ENCODE results near the gene MTAP. TPM values are rescaled to one million over a fixed set of nuclear protein-coding genes. Genes with fewer than 3 reads are reported as not detected.

Gene MTAP
- total and polyA plus RNA-seq, 2 experiments from 2014 or later, result 29.8 to 44.8 TPM

DNA sequence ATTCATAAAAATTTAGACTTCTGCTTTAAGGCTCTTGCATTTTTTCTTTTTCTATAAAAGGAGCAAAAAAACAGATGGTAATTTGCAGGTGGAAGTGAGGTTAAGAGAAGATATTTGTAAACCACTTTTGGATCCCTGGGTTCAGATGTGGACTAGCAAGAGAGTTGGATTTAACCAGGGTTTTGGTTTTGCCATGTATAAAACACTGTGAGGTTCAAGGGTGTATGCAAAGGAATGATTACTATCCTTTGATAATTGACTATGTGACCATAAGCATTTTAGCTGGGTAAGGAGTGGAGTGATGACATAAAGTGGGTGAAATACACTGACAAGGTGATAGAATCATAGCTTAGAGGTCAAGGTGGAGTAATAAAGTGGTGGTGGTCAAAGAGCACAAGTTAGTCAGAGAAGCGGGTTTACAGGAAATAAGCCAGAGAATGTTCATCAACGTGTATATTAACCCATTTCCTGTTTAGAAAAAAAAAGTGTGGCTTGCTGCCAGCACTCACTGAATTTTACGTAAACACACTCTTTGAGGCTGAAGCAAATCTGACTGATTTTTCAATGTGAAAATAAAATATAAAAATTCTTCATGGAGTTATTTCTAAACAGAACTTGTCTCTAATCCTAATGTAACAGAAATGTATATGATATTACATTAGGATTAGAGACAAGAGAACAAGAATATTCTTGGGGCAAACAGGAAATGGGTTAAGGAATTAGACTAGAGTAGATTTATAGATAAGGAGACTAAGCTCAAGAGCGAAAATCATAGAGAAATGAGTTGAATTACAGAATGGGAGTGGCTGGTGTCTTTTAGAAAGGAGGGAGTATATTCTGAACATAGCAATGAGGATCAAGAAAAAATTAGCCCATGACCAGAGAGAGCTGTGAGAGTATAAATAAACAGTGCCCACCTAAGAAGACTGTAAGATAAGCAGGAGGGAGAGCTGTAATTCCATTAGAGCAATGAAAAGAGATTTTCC lies 117.2 kb downstream of the MTAP start:
- no peaks in the 10 kb centered on the region for H4K20me1 ChIP-seq (ENCODE audit: insufficient read depth)
- H3K27me3 ChIP-seq (replicated peaks; ENCODE audit: insufficient read depth), result no peaks in the 10 kb centered on the region
- H3K9ac ChIP-seq, result no peak overlapping the region
- in situ Hi-C loops (cut with MboI), result no loop called here
- H3F3A ChIP-seq (ENCODE audit: insufficient read depth), result peaks cover 14% of the 10 kb centered on the region
- H3K4me3 ChIP-seq, result no peak overlapping the region
- peaks cover 6% of the 10 kb centered on the region for H3K4me1 ChIP-seq (ENCODE audit: insufficient read depth)
- peak; percentile 56 for DNase-seq
- H3K27ac ChIP-seq, result no peak overlapping the region
- no peaks in the 10 kb centered on the region for H3K9me3 ChIP-seq (ENCODE audit: low read depth)
- no peaks in the 10 kb centered on the region for H3K36me3 ChIP-seq (ENCODE audit: low read depth)
- TF ChIP-seq EZH2phosphoT487 (IDR thresholded peaks at IDR 0.05; ENCODE audit: insufficient read depth, low read depth), result peak; percentile 73; the same call in 1 of the 2 replicates
- no peak for TF ChIP-seq EZH2 (IDR thresholded peaks at IDR 0.05; ENCODE audit: insufficient read depth, poor library complexity, severe bottlenecking)
- no peak overlapping the region for H2AFZ ChIP-seq
- no peaks in the 10 kb centered on the region for H3K9me2 ChIP-seq (ENCODE audit: insufficient read depth)
- 9 to 17% methylated on average over 4 of the region's 4 CpGs for WGBS, 2 experiments (ENCODE audit: low coverage in 1 of 2, low lambda C conversion rate in 2 of 2, missing lambda C conversion rate in 2 of 2)
- peak overlapping the region; percentile 1 for H3K4me2 ChIP-seq (ENCODE audit: unreplicated experiment)
- no peaks in the 10 kb centered on the region for H3K79me2 ChIP-seq (ENCODE audit: insufficient read depth)

GRCh38 chr9:21923694-21924093 lies 121.3 kb downstream of the MTAP start:
- H3K9ac ChIP-seq, result no peak overlapping the region
- WGBS, 2 experiments (ENCODE audit: low coverage in 1 of 2, low lambda C conversion rate in 2 of 2, missing lambda C conversion rate in 2 of 2), result 100% methylated on average over 1 of the region's 1 CpG
- H3K27me3 ChIP-seq (replicated peaks; ENCODE audit: insufficient read depth), result no peaks in the 10 kb centered on the region
- DNase-seq, result no peak
- H3K4me1 ChIP-seq (ENCODE audit: insufficient read depth), result peaks cover 6% of the 10 kb centered on the region
- H4K20me1 ChIP-seq (ENCODE audit: insufficient read depth), result no peaks in the 10 kb centered on the region
- peaks cover 9% of the 10 kb centered on the region for H3F3A ChIP-seq (ENCODE audit: insufficient read depth)
- H3K27ac ChIP-seq, result no peak overlapping the region
- H3K4me3 ChIP-seq, result no peak overlapping the region
- no peaks in the 10 kb centered on the region for H3K9me2 ChIP-seq (ENCODE audit: insufficient read depth)
- TF ChIP-seq EZH2phosphoT487 (IDR thresholded peaks at IDR 0.05; ENCODE audit: insufficient read depth, low read depth) (no peak), EZH2 (IDR thresholded peaks at IDR 0.05; ENCODE audit: insufficient read depth, poor library complexity, severe bottlenecking) (no peak)
- H3K79me2 ChIP-seq (ENCODE audit: insufficient read depth), result no peaks in the 10 kb centered on the region
- in situ Hi-C loops (cut with MboI), result no loop called here
- no peak overlapping the region for H3K4me2 ChIP-seq (ENCODE audit: unreplicated experiment)
- no peak overlapping the region for H2AFZ ChIP-seq
- H3K9me3 ChIP-seq (ENCODE audit: low read depth), result no peaks in the 10 kb centered on the region
- H3K36me3 ChIP-seq (ENCODE audit: low read depth), result no peaks in the 10 kb centered on the region

DNA sequence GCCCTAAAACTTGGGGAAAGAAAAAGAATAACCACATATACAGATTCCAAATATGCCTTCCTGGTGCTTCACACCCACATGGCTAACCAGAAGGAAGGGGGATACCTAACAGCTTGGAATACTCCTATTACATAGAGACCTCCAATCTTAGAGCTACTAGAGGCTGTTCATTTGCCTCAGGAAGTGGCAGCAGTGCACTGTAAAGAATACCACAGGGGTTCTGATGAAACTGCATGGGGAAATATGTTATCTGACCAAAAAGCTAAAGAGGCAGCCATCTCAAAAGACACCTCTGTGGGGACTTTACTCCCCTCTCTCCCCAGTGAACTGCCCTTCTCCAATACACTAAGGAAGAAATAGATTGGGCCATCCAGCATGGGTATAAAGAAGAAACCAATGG lies 125.3 kb downstream of the MTAP start:
- Histone ChIP-seq H3K79me2 (ENCODE audit: insufficient read depth) (no peaks in the 10 kb centered on the region), H3K27me3 (replicated peaks; ENCODE audit: insufficient read depth) (no peaks in the 10 kb centered on the region), H3K4me3 (no peak overlapping the region), H3K4me1 (ENCODE audit: insufficient read depth) (no peaks in the 10 kb centered on the region), H3K4me2 (ENCODE audit: unreplicated experiment) (no peak overlapping the region), H3K27ac (no peak overlapping the region), H2AFZ (no peak overlapping the region), H3K9me2 (ENCODE audit: insufficient read depth) (no peaks in the 10 kb centered on the region), H4K20me1 (ENCODE audit: insufficient read depth) (no peaks in the 10 kb centered on the region), H3K9ac (no peak overlapping the region), H3K36me3 (ENCODE audit: low read depth) (no peaks in the 10 kb centered on the region), H3K9me3 (ENCODE audit: low read depth) (no peaks in the 10 kb centered on the region), H3F3A (ENCODE audit: insufficient read depth) (peaks cover under 1% of the 10 kb centered on the region; the same call in 1 of the 2 replicates)
- no peak for TF ChIP-seq EZH2phosphoT487 (IDR thresholded peaks at IDR 0.05; ENCODE audit: insufficient read depth, low read depth)
- TF ChIP-seq EZH2 (IDR thresholded peaks at IDR 0.05; ENCODE audit: insufficient read depth, poor library complexity, severe bottlenecking), result no peak
- in situ Hi-C loops (cut with MboI), result no loop called here
- no peak for DNase-seq

- Histone ChIP-seq H3K4me3 (no peak overlapping the region), H3K79me2 (ENCODE audit: insufficient read depth) (no peaks in the 10 kb centered on the region), H3K27me3 (replicated peaks; ENCODE audit: insufficient read depth) (no peaks in the 10 kb centered on the region), H3K9me2 (ENCODE audit: insufficient read depth) (no peaks in the 10 kb centered on the region), H3K27ac (no peak overlapping the region), H3K4me2 (ENCODE audit: unreplicated experiment) (no peak overlapping the region), H3F3A (ENCODE audit: insufficient read depth) (peaks cover 16% of the 10 kb centered on the region; the same call in 1 of the 2 replicates), H3K9me3 (ENCODE audit: low read depth) (no peaks in the 10 kb centered on the region), H2AFZ (no peak overlapping the region), H3K36me3 (ENCODE audit: low read depth) (no peaks in the 10 kb centered on the region), H3K9ac (no peak overlapping the region), H3K4me1 (ENCODE audit: insufficient read depth) (peaks cover 15% of the 10 kb centered on the region), H4K20me1 (ENCODE audit: insufficient read depth) (no peaks in the 10 kb centered on the region)
- in situ Hi-C loops (cut with MboI), result no loop called here
- TF ChIP-seq EZH2 (IDR thresholded peaks at IDR 0.05; ENCODE audit: insufficient read depth, poor library complexity, severe bottlenecking) (no peak), EZH2phosphoT487 (IDR thresholded peaks at IDR 0.05; ENCODE audit: insufficient read depth, low read depth) (no peak)
- 38 to 42% methylated on average over 1 of the region's 1 CpG for WGBS, 2 experiments (ENCODE audit: low coverage in 1 of 2, low lambda C conversion rate in 2 of 2, missing lambda C conversion rate in 2 of 2)
- DNase-seq, result peak; percentile 25
These were observed 129.0 kb downstream of the MTAP start for GRCh38 chr9:21931428-21931827.
